HCT116 (cell line): ENCODE data around the gene ITIH5. TPM values are rescaled to one million over a fixed set of nuclear protein-coding genes. Genes with fewer than 3 reads are reported as not detected.
"Not testable (repeated sequence)": the region's sequence is repeated elsewhere in the genome, so short reads cannot be mapped to it uniquely, and the experiment has no call there.

Experiments
- ATAC-seq: fragments of 200-7000 bp; cut with Tn5 transposase; 2 replicates; pipeline ENCODE4 v1.9.1; 2020; ENCODE audit warnings: mild to moderate bottlenecking, moderate library complexity
- BruUV-seq: library from RNA; stranded (reverse); fragments of 400-500 nt; replicated peaks from 2 replicates; lab custom pipeline; 2021; lab: Mats Ljungman, UMichigan
- CTCF ChIA-PET: fragments of 300-600 bp; sonication (Branson Sonifier 250); formaldehyde crosslinking; loops from one replicate; lab custom pipeline; 2021; ENCODE audit warnings: antibody characterized with exemption; lab: Charles Lee
- POLR2A ChIA-PET: fragments of 300-600, 350-600 bp; sonication (Branson Sonifier 250); formaldehyde crosslinking; loops from one replicate; lab custom pipeline; 2021; ENCODE audit warnings: antibody characterized with exemption; lab: Charles Lee
- RAD21 ChIA-PET, 2 experiments: fragments of 300-600 bp; sonication (Branson Sonifier 250); formaldehyde crosslinking; loops; one replicate each; lab custom pipeline; 2023; ENCODE audit warnings: low total read pairs in 2 of 2; ENCODE audit not compliant: uncharacterized antibody in 2 of 2, unreplicated experiment in 2 of 2, low non-redundant PET in 1 of 2; lab: Charles Lee
- DNase-seq: peaks from one replicate; pipeline ENCODE4 v3.0.0-alpha.2; 2010; ENCODE audit warnings: low read depth, low spot score
- H2AFZ ChIP-seq: fragments of 200-600 bp; shearing (Covaris generic), sonication (generic); 2 replicates; pipeline ENCODE4 v1.6.1; 2017; ENCODE audit warnings: low read depth, mixed run types, mixed read lengths, antibody characterized with exemption, low read length; ENCODE audit not compliant: poor library complexity, severe bottlenecking
- H3K27ac ChIP-seq: 2 replicates; pipeline ENCODE4 v1.5.1; 2012; ENCODE audit warnings: low read depth, low read length
- H3K27me3 ChIP-seq: fragments of 200-600 bp; sonication (generic); 2 replicates; pipeline ENCODE4 v1.6.1; 2016; ENCODE audit warnings: mixed run types, low read length, mixed read lengths; ENCODE audit not compliant: insufficient read depth
- H3K36me3 ChIP-seq, 2 experiments: fragments of 200-500 bp in 1 of 2; fragments of 200-600 bp in 1 of 2; sonication (Bioruptor generic) in 1 of 2; sonication (generic) in 1 of 2; 2 replicates each; pipeline versions ENCODE4 v1.5.1 to v1.6.1; 2014 to 2016; ENCODE audit warnings: low read length in 2 of 2, inconsistent platforms in 1 of 2, mixed read lengths in 1 of 2, mixed run types in 1 of 2; ENCODE audit not compliant: insufficient read depth in 2 of 2, control insufficient read depth in 1 of 2
- H3K4me1 ChIP-seq, 2 experiments: fragments of 200-600 bp in 1 of 2; sonication (generic) in 1 of 2; 2 replicates each; pipeline versions ENCODE4 v1.5.1 to v1.6.1; 2012 to 2017; ENCODE audit warnings: low read length in 2 of 2, inconsistent platforms in 1 of 2, mild to moderate bottlenecking in 1 of 2, mixed read lengths in 1 of 2, mixed run types in 1 of 2, moderate library complexity in 1 of 2; ENCODE audit not compliant: insufficient read depth in 2 of 2, control insufficient read depth in 1 of 2
- H3K4me2 ChIP-seq: fragments of 200-600 bp; sonication (generic); 2 replicates; pipeline ENCODE4 v1.6.1; 2017; ENCODE audit warnings: mixed run types, low read length, mixed read lengths
- H3K4me3 ChIP-seq, 2 experiments: fragments of 200-600 bp in 1 of 2; sonication (generic) in 1 of 2; replicated peaks in 1 of 2; 2 replicates each; pipeline ENCODE4 v1.5.1; 2011 to 2016; ENCODE audit warnings: low read length in 2 of 2, control low read depth in 1 of 2, low read depth in 1 of 2, mild to moderate bottlenecking in 1 of 2, mixed read lengths in 1 of 2, mixed run types in 1 of 2
- H3K79me2 ChIP-seq: fragments of 200-600 bp; sonication (generic); 2 replicates; pipeline ENCODE4 v1.6.1; 2017; ENCODE audit warnings: mild to moderate bottlenecking, mixed run types, low read length, moderate library complexity, mixed read lengths; ENCODE audit not compliant: insufficient read depth
- H3K9ac ChIP-seq: fragments of 200-600 bp; sonication (generic); 2 replicates; pipeline ENCODE4 v1.6.1; 2016; ENCODE audit warnings: low read length, mixed read lengths
- H3K9me2 ChIP-seq: fragments of 200-600 bp; sonication (generic), shearing (Covaris generic); 2 replicates; pipeline ENCODE4 v1.6.1; 2017; ENCODE audit warnings: mixed run types, mild to moderate bottlenecking, moderate library complexity; ENCODE audit not compliant: insufficient read depth
- H3K9me3 ChIP-seq, 2 experiments: fragments of 200-500 bp in 1 of 2; fragments of 200-600 bp in 1 of 2; sonication (Bioruptor generic) in 1 of 2; sonication (generic) in 1 of 2; 2 replicates each; pipeline ENCODE4 v1.6.1; 2014 to 2017; ENCODE audit warnings: low read length in 2 of 2, mixed read lengths in 2 of 2, inconsistent platforms in 1 of 2, low read depth in 1 of 2, mild to moderate bottlenecking in 1 of 2, mixed run types in 1 of 2, moderate library complexity in 1 of 2; ENCODE audit not compliant: control insufficient read depth in 1 of 2, insufficient read depth in 1 of 2
- H4K20me1 ChIP-seq: fragments of 200-600 bp; sonication (generic), shearing (Covaris generic); 2 replicates; pipeline ENCODE4 v1.6.1; 2017; ENCODE audit warnings: mixed run types, mild to moderate bottlenecking, moderate library complexity; ENCODE audit not compliant: insufficient read depth
- CBX3 ChIP-seq: IDR thresholded peaks from 2 replicates; pipeline ENCODE4 v1.6.1; 2012; ENCODE audit warnings: low read depth
- CEBPB ChIP-seq: IDR thresholded peaks from 2 replicates; pipeline ENCODE4 v1.6.1; 2012; ENCODE audit warnings: low read depth
- CTCF ChIP-seq, 3 experiments: fragments of 200-600 bp in 1 of 3; sonication (generic) in 1 of 3; IDR thresholded peaks in 2 of 3; conservative IDR thresholded peaks in 1 of 3; 2 replicates each; pipeline ENCODE4 v1.5.1; 2012 to 2017; ENCODE audit warnings: low read depth in 2 of 3, low read length in 2 of 3, antibody characterized with exemption in 1 of 3, borderline replicate concordance in 1 of 3, control low read depth in 1 of 3, mild to moderate bottlenecking in 1 of 3, mixed read lengths in 1 of 3, mixed run types in 1 of 3, moderate library complexity in 1 of 3; ENCODE audit not compliant: insufficient read depth in 1 of 3
- ELF1 ChIP-seq: IDR thresholded peaks from 2 replicates; pipeline ENCODE4 v1.6.1; 2012; ENCODE audit warnings: low read depth, borderline replicate concordance
- EZH2 ChIP-seq: fragments of 200-600 bp; sonication (generic); IDR thresholded peaks from 2 replicates; pipeline ENCODE4 v1.6.1; 2017; ENCODE audit warnings: antibody characterized with exemption, mixed run types
- EZH2phosphoT487 ChIP-seq: fragments of 200-600 bp; IDR thresholded peaks from 2 replicates; pipeline ENCODE4 v1.6.1; 2018; ENCODE audit warnings: antibody characterized with exemption, borderline replicate concordance
- FOSL1 ChIP-seq: IDR thresholded peaks from 2 replicates; pipeline ENCODE4 v1.6.1; 2012; ENCODE audit warnings: low read depth
- MAX ChIP-seq: IDR thresholded peaks from 2 replicates; pipeline ENCODE4 v1.6.1; 2012
- POLR2A ChIP-seq: IDR thresholded peaks from 2 replicates; pipeline ENCODE4 v1.7.0; 2011; ENCODE audit warnings: borderline replicate concordance; ENCODE audit not compliant: insufficient read depth, insufficient read length; ENCODE audit errors: extremely low read depth
- POLR2AphosphoS5 ChIP-seq: IDR thresholded peaks from 2 replicates; pipeline ENCODE4 v1.6.1; 2011; ENCODE audit warnings: mild to moderate bottlenecking, low read depth, low read length, moderate library complexity
- RAD21 ChIP-seq: IDR thresholded peaks from 2 replicates; pipeline ENCODE4 v1.6.1; 2012; ENCODE audit warnings: low read depth, mild to moderate bottlenecking
- TCF7L2 ChIP-seq: IDR thresholded peaks from 2 replicates; pipeline ENCODE4 v1.7.0; 2011; ENCODE audit warnings: borderline replicate concordance, inconsistent platforms; ENCODE audit not compliant: insufficient read depth, insufficient read length; ENCODE audit errors: extremely low read depth
- ZFX ChIP-seq: fragments of 450-650 bp; IDR thresholded peaks from 2 replicates; pipeline ENCODE4 v1.6.1; 2017
- intact Hi-C: fragments of 100-400 bp; cut with micrococcal nuclease; formaldehyde crosslinking; loops from 2 replicates; pipeline ENCODE4 v1.10.0; 2022
- total RNA-seq: library from RNA; stranded (reverse); gene quantifications from one replicate; pipeline ENCODE4 v1.2.1, GENCODE V29; 2021; ENCODE audit not compliant: unreplicated experiment

ITIH5 gene
- total RNA-seq, 1 experiment from 2014 or later: not detected

GRCh38 chr10:7686351-7687171 is 19.8 kb upstream of the ITIH5 start:
- Histone ChIP-seq H3K9ac (no peak overlapping the region), H3K79me2 (no peaks in the 10 kb centered on the region), H3K27me3 (peaks cover 3% of the 10 kb centered on the region; the same call in 1 of the 2 replicates), H3K4me3 (no peak overlapping the region), H3K9me2 (no peaks in the 10 kb centered on the region), H3K4me1 (peaks cover 0 to 8% of the 10 kb centered on the region in 2 experiments; a peak in 1 of 4 replicates), H2AFZ (peak overlapping the region; percentile 74), H4K20me1 (no peaks in the 10 kb centered on the region), H3K36me3 (no peaks in the 10 kb centered on the region), H3K9me3 (no peaks in the 10 kb centered on the region), H3K4me2 (peak overlapping the region; percentile 34; the same call in 1 of the 2 replicates), H3K27ac (no peak overlapping the region)
- ChIA-PET CTCF (interaction anchor here (0.6 to 5.2 kb wide), 18 partner anchors 10 to 163 kb away, joined by 3 to 145 read pairs (median 4); no protein-coding TSS in a partner anchor), RAD21 (interaction anchor here (1.5 to 2.7 kb wide), 3 partner anchors 157 to 161 kb away, joined by 6 to 22 read pairs (median 20); no protein-coding TSS in a partner anchor), POLR2A (interaction anchor here (1.9 kb wide), 1 partner anchor 161 kb away, joined by 9 read pairs; no protein-coding TSS in a partner anchor)
- BruUV-seq: no TSS peak
- ATAC-seq: peak; percentile 61
- DNase-seq: no peak
- intact Hi-C loops: loop anchor here (1.0 to 10.0 kb wide), 3 partner anchors 157 to 1618 kb away; no protein-coding TSS in a partner anchor
- no peak for TF ChIP-seq POLR2AphosphoS5
- no peak for TF ChIP-seq CEBPB
- no peak for TF ChIP-seq CTCF (IDR thresholded peaks at IDR 0.05 in 2 of 3, conservative IDR thresholded peaks at IDR 0.05 in 1 of 3; ENCODE audit: borderline replicate concordance in 1 of 3, insufficient read depth in 1 of 3, low read depth in 2 of 3, low read length in 2 of 3)
- no peak for TF ChIP-seq RAD21
- TF ChIP-seq POLR2A: no peak
- no peak for TF ChIP-seq MAX
- TF ChIP-seq ELF1: no peak
- no peak for TF ChIP-seq CBX3
- TF ChIP-seq TCF7L2: no peak
- no peak for TF ChIP-seq EZH2phosphoT487
- TF ChIP-seq FOSL1: no peak
- TF ChIP-seq EZH2: no peak
- no peak for TF ChIP-seq ZFX

- ATAC-seq, H2AFZ ChIP-seq, H3K79me2 ChIP-seq, BruUV-seq, H3K4me3 ChIP-seq, H3K9me3 ChIP-seq, POLR2A ChIA-PET, H3K4me2 ChIP-seq, H4K20me1 ChIP-seq, H3K9ac ChIP-seq, H3K27ac ChIP-seq, H3K4me1 ChIP-seq, H3K9me2 ChIP-seq, H3K36me3 ChIP-seq, DNase-seq, RAD21 ChIA-PET: not testable (repeated sequence)
- peaks cover 13% of the 10 kb centered on the region for H3K27me3 ChIP-seq
- intact Hi-C loops: loop anchor here (10.0 kb wide), 1 partner anchor 1625 kb away; no protein-coding TSS in a partner anchor
- CTCF ChIA-PET: interaction anchor here (0.6 kb wide), 1 partner anchor 895 kb away, joined by 3 read pairs; no protein-coding TSS in a partner anchor
These were observed 13.3 kb upstream of the ITIH5 start for GRCh38 chr10:7680078-7680477.
